GM23338 (cell line): ENCODE measurements around the gene CLPX. TPM values are rescaled to one million over a fixed set of nuclear protein-coding genes. Genes with fewer than 3 reads are reported as not detected.

Source experiments
- ATAC-seq: fragments of 200-7000 bp; cut with Tn5 transposase; 3 replicates; pipeline ENCODE4 v1.9.1; 2020
- DNase-seq: peaks from one replicate; pipeline ENCODE4 v3.0.0-alpha.2; 2015; ENCODE audit warnings: low spot score
- H2AFZ ChIP-seq: fragments of 200-600 bp; sonication (generic); 2 replicates; pipeline ENCODE4 v1.8.0; 2016; ENCODE audit warnings: antibody characterized with exemption, mild to moderate bottlenecking, moderate library complexity
- H3F3A ChIP-seq: fragments of 200-600 bp; sonication (generic); replicated peaks from 2 replicates; pipeline ENCODE4 v1.8.0; 2017; ENCODE audit warnings: antibody characterized with exemption, mixed run types, low read depth
- H3K27ac ChIP-seq: fragments of 200-600 bp; sonication (generic); 2 replicates; pipeline ENCODE4 v1.6.1; 2016; ENCODE audit warnings: low read depth
- H3K27me3 ChIP-seq: fragments of 200-600 bp; sonication (generic); 2 replicates; pipeline ENCODE4 v1.8.0; 2016; ENCODE audit warnings: mild to moderate bottlenecking, mixed run types, moderate library complexity; ENCODE audit not compliant: insufficient read depth
- H3K36me3 ChIP-seq: fragments of 200-600 bp; sonication (generic); 2 replicates; pipeline ENCODE4 v1.8.0; 2016; ENCODE audit warnings: mild to moderate bottlenecking; ENCODE audit not compliant: insufficient read depth
- H3K4me1 ChIP-seq: fragments of 200-600 bp; sonication (generic); 2 replicates; pipeline ENCODE4 v1.8.0; 2016; ENCODE audit warnings: mild to moderate bottlenecking, moderate library complexity; ENCODE audit not compliant: insufficient read depth
- H3K4me2 ChIP-seq: fragments of 200-600 bp; sonication (generic); 2 replicates; pipeline ENCODE4 v1.7.1; 2017; ENCODE audit warnings: mixed run types
- H3K4me3 ChIP-seq: fragments of 200-600 bp; sonication (generic); 2 replicates; pipeline ENCODE4 v1.6.1; 2016; ENCODE audit warnings: mixed run types
- H3K79me2 ChIP-seq: fragments of 200-600 bp; sonication (generic); replicated peaks from 2 replicates; pipeline ENCODE4 v1.8.0; 2017; ENCODE audit warnings: mild to moderate bottlenecking; ENCODE audit not compliant: insufficient read depth
- H3K9me2 ChIP-seq: fragments of 200-600 bp; sonication (generic); 2 replicates; pipeline ENCODE4 v1.8.0; 2017; ENCODE audit not compliant: insufficient read depth
- H4K20me1 ChIP-seq: fragments of 200-600 bp; sonication (generic); replicated peaks from 2 replicates; pipeline ENCODE4 v1.8.0; 2017; ENCODE audit warnings: mild to moderate bottlenecking; ENCODE audit not compliant: insufficient read depth
- H3K27ac Mint-ChIP-seq: 2 replicates; pipeline ENCODE4 v1.8.0; 2020; ENCODE audit warnings: inconsistent platforms, mild to moderate bottlenecking, moderate library complexity, mixed read lengths
- H3K27me3 Mint-ChIP-seq: 3 replicates; pipeline ENCODE4 v1.8.0; 2022; ENCODE audit warnings: low read depth, mild to moderate bottlenecking, moderate library complexity, mixed read lengths, inconsistent platforms; ENCODE audit not compliant: insufficient read depth, poor library complexity
- H3K36me3 Mint-ChIP-seq: 3 replicates; pipeline ENCODE4 v1.8.0; 2021; ENCODE audit warnings: low read depth, mild to moderate bottlenecking, inconsistent platforms, moderate library complexity, mixed read lengths
- H3K4me1 Mint-ChIP-seq: 3 replicates; pipeline ENCODE4 v1.8.0; 2020; ENCODE audit warnings: mild to moderate bottlenecking, inconsistent platforms, mixed read lengths
- H3K4me3 Mint-ChIP-seq: 3 replicates; pipeline ENCODE4 v1.8.0; 2021; ENCODE audit warnings: moderate library complexity, mild to moderate bottlenecking, inconsistent platforms, mixed read lengths
- H3K9me3 Mint-ChIP-seq: 3 replicates; pipeline ENCODE4 v1.8.0; 2020; ENCODE audit warnings: moderate library complexity, mild to moderate bottlenecking, inconsistent platforms, mixed read lengths
- CREB1 ChIP-seq: fragments of 250-450 bp; sonication (Bioruptor Pico); IDR thresholded peaks from 2 replicates; pipeline ENCODE4 v1.5.0; 2020; ENCODE audit warnings: low read depth, mild to moderate bottlenecking, moderate library complexity
- EZH2 ChIP-seq: fragments of 200-600 bp; sonication (generic); IDR thresholded peaks from one replicate; pipeline ENCODE4 v1.8.0; 2017; ENCODE audit warnings: antibody characterized with exemption, mild to moderate bottlenecking, low read depth; ENCODE audit not compliant: unreplicated experiment
- EZH2phosphoT487 ChIP-seq: fragments of 200-600 bp; sonication (generic); IDR thresholded peaks from one replicate; pipeline ENCODE4 v1.8.1; 2018; ENCODE audit warnings: antibody characterized with exemption; ENCODE audit not compliant: unreplicated experiment
- JUNB ChIP-seq: IDR thresholded peaks from one replicate; pipeline ENCODE4 v1.6.1; 2016; ENCODE audit warnings: antibody characterized with exemption; ENCODE audit not compliant: unreplicated experiment
- NANOG ChIP-seq: IDR thresholded peaks from 2 replicates; pipeline ENCODE4 v1.6.1; 2016; ENCODE audit warnings: antibody characterized with exemption, borderline replicate concordance
- POLR2AphosphoS5 ChIP-seq: IDR thresholded peaks from 2 replicates; pipeline ENCODE4 v1.6.1; 2016; ENCODE audit warnings: antibody characterized with exemption, low read depth
- STAT1 ChIP-seq: IDR thresholded peaks from one replicate; pipeline ENCODE4 v1.6.1; 2016; ENCODE audit warnings: antibody characterized with exemption; ENCODE audit not compliant: unreplicated experiment
- ZNF114 ChIP-seq: fragments of 250-450 bp; sonication (Bioruptor Pico); IDR thresholded peaks from 2 replicates; pipeline ENCODE4 v1.5.0; 2020; ENCODE audit warnings: mild to moderate bottlenecking, moderate library complexity
- ZNF331 ChIP-seq: fragments of 250-450 bp; sonication (Bioruptor Pico); IDR thresholded peaks from 2 replicates; pipeline ENCODE4 v1.5.0; 2020; ENCODE audit warnings: low read depth, mild to moderate bottlenecking, moderate library complexity
- polyA plus RNA-seq: library from polyadenylated mRNA; unstranded; fragments of >200 nt; fragmentation: Nextera tagmentation; extraction: Ambion mirVana; gene quantifications from 2 replicates; pipeline ENCODE4 v1.2.1, GENCODE V29; 2016
- total RNA-seq: library from RNA; depleted of rRNA; stranded (reverse); fragments of >200 nt; shearing (Covaris generic); gene quantifications from 2 replicates; pipeline ENCODE4 v1.2.3, GENCODE V29; 2014
- TF ChIP-seq, protein P1 (sequence below), 2 experiments: fragments of 200-600 bp in 1 of 2; sonication (generic) in 1 of 2; conservative IDR thresholded peaks; 2 replicates each; pipeline versions ENCODE4 v1.5.1 to v1.6.1; 2016 to 2017; ENCODE audit warnings: antibody characterized with exemption in 2 of 2, low read depth in 2 of 2, mild to moderate bottlenecking in 2 of 2, moderate library complexity in 1 of 2
- TF ChIP-seq, protein P2 (sequence below): IDR thresholded peaks from 2 replicates; pipeline ENCODE4 v1.6.1; 2016; ENCODE audit warnings: antibody characterized with exemption
- TF ChIP-seq, protein P3 (sequence below): IDR thresholded peaks from one replicate; pipeline ENCODE4 v1.6.1; 2018; ENCODE audit warnings: antibody characterized with exemption; ENCODE audit not compliant: unreplicated experiment
- TF ChIP-seq, protein P4 (sequence below): fragments of 250-450 bp; sonication (Bioruptor Pico); IDR thresholded peaks from 2 replicates; pipeline ENCODE4 v1.5.0; 2020; ENCODE audit warnings: mild to moderate bottlenecking, moderate library complexity

Gene CLPX
- total and polyA plus RNA-seq, 2 experiments from 2014 or later: 18.9 to 40.6 TPM

DNA sequence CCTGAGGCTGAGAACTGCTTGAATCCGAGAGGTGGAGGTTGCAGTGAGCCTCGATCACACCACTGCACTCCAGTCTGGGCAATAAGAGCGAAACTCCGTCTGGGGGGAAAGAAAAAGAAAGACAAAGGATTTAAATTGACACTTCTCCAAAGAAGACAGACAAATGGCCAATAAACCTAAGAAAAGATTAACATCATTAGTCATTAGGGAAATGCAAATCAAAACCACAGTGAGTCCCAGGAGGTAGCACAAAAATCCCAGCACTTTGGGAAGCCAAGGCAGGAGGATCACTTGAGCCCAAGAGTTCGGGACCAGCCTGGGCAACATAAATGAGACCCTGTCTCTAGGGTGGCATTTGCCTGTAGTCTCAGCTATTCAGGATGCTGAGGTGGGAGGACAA is 12.6 kb downstream of the CLPX start:
- Histone ChIP-seq H3K4me3 (no peak overlapping the region), H3F3A (0 out of 2 replicates have a peak, but pooled peaks cover 3% of the 10 kb centered on the region), H3K27me3 (no peaks in the 10 kb centered on the region), H4K20me1 (peaks cover 12% of the 10 kb centered on the region), H3K4me2 (no peak overlapping the region), H3K79me2 (peaks cover 5% of the 10 kb centered on the region; the same call in 1 of the 2 replicates), H3K27ac (no peak overlapping the region), H3K9me2 (no peaks in the 10 kb centered on the region), H3K36me3 (peaks cover 28% of the 10 kb centered on the region), H3K4me1 (no peaks in the 10 kb centered on the region), H2AFZ (no peak overlapping the region)
- Mint-ChIP-seq H3K36me3 (peaks cover 36% of the 10 kb centered on the region), H3K4me3 (no peak overlapping the region), H3K4me1 (no peaks in the 10 kb centered on the region), H3K9me3 (no peaks in the 10 kb centered on the region), H3K27ac (no peak overlapping the region; the same call in 1 of the 2 replicates), H3K27me3 (no peaks in the 10 kb centered on the region)
- ATAC-seq (no peak), DNase-seq (no peak)
- TF ChIP-seq EZH2 (no peak), POLR2AphosphoS5 (no peak), STAT1 (no peak), NANOG (no peak), ZNF331 (CRISPR knock-in tag) (no peak), ZNF114 (CRISPR knock-in tag) (no peak), JUNB (no peak), CREB1 (CRISPR knock-in tag) (no peak), EZH2phosphoT487 (no peak)
- TF ChIP-seq, protein P1, sequence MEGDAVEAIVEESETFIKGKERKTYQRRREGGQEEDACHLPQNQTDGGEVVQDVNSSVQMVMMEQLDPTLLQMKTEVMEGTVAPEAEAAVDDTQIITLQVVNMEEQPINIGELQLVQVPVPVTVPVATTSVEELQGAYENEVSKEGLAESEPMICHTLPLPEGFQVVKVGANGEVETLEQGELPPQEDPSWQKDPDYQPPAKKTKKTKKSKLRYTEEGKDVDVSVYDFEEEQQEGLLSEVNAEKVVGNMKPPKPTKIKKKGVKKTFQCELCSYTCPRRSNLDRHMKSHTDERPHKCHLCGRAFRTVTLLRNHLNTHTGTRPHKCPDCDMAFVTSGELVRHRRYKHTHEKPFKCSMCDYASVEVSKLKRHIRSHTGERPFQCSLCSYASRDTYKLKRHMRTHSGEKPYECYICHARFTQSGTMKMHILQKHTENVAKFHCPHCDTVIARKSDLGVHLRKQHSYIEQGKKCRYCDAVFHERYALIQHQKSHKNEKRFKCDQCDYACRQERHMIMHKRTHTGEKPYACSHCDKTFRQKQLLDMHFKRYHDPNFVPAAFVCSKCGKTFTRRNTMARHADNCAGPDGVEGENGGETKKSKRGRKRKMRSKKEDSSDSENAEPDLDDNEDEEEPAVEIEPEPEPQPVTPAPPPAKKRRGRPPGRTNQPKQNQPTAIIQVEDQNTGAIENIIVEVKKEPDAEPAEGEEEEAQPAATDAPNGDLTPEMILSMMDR (conservative IDR thresholded peaks at IDR 0.05; ENCODE audit: low read depth in 2 of 2): no peak
- TF ChIP-seq, protein P2, sequence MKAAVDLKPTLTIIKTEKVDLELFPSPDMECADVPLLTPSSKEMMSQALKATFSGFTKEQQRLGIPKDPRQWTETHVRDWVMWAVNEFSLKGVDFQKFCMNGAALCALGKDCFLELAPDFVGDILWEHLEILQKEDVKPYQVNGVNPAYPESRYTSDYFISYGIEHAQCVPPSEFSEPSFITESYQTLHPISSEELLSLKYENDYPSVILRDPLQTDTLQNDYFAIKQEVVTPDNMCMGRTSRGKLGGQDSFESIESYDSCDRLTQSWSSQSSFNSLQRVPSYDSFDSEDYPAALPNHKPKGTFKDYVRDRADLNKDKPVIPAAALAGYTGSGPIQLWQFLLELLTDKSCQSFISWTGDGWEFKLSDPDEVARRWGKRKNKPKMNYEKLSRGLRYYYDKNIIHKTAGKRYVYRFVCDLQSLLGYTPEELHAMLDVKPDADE: no peak
- TF ChIP-seq, protein P3, sequence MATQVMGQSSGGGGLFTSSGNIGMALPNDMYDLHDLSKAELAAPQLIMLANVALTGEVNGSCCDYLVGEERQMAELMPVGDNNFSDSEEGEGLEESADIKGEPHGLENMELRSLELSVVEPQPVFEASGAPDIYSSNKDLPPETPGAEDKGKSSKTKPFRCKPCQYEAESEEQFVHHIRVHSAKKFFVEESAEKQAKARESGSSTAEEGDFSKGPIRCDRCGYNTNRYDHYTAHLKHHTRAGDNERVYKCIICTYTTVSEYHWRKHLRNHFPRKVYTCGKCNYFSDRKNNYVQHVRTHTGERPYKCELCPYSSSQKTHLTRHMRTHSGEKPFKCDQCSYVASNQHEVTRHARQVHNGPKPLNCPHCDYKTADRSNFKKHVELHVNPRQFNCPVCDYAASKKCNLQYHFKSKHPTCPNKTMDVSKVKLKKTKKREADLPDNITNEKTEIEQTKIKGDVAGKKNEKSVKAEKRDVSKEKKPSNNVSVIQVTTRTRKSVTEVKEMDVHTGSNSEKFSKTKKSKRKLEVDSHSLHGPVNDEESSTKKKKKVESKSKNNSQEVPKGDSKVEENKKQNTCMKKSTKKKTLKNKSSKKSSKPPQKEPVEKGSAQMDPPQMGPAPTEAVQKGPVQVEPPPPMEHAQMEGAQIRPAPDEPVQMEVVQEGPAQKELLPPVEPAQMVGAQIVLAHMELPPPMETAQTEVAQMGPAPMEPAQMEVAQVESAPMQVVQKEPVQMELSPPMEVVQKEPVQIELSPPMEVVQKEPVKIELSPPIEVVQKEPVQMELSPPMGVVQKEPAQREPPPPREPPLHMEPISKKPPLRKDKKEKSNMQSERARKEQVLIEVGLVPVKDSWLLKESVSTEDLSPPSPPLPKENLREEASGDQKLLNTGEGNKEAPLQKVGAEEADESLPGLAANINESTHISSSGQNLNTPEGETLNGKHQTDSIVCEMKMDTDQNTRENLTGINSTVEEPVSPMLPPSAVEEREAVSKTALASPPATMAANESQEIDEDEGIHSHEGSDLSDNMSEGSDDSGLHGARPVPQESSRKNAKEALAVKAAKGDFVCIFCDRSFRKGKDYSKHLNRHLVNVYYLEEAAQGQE: no peak
- TF ChIP-seq, protein P4, sequence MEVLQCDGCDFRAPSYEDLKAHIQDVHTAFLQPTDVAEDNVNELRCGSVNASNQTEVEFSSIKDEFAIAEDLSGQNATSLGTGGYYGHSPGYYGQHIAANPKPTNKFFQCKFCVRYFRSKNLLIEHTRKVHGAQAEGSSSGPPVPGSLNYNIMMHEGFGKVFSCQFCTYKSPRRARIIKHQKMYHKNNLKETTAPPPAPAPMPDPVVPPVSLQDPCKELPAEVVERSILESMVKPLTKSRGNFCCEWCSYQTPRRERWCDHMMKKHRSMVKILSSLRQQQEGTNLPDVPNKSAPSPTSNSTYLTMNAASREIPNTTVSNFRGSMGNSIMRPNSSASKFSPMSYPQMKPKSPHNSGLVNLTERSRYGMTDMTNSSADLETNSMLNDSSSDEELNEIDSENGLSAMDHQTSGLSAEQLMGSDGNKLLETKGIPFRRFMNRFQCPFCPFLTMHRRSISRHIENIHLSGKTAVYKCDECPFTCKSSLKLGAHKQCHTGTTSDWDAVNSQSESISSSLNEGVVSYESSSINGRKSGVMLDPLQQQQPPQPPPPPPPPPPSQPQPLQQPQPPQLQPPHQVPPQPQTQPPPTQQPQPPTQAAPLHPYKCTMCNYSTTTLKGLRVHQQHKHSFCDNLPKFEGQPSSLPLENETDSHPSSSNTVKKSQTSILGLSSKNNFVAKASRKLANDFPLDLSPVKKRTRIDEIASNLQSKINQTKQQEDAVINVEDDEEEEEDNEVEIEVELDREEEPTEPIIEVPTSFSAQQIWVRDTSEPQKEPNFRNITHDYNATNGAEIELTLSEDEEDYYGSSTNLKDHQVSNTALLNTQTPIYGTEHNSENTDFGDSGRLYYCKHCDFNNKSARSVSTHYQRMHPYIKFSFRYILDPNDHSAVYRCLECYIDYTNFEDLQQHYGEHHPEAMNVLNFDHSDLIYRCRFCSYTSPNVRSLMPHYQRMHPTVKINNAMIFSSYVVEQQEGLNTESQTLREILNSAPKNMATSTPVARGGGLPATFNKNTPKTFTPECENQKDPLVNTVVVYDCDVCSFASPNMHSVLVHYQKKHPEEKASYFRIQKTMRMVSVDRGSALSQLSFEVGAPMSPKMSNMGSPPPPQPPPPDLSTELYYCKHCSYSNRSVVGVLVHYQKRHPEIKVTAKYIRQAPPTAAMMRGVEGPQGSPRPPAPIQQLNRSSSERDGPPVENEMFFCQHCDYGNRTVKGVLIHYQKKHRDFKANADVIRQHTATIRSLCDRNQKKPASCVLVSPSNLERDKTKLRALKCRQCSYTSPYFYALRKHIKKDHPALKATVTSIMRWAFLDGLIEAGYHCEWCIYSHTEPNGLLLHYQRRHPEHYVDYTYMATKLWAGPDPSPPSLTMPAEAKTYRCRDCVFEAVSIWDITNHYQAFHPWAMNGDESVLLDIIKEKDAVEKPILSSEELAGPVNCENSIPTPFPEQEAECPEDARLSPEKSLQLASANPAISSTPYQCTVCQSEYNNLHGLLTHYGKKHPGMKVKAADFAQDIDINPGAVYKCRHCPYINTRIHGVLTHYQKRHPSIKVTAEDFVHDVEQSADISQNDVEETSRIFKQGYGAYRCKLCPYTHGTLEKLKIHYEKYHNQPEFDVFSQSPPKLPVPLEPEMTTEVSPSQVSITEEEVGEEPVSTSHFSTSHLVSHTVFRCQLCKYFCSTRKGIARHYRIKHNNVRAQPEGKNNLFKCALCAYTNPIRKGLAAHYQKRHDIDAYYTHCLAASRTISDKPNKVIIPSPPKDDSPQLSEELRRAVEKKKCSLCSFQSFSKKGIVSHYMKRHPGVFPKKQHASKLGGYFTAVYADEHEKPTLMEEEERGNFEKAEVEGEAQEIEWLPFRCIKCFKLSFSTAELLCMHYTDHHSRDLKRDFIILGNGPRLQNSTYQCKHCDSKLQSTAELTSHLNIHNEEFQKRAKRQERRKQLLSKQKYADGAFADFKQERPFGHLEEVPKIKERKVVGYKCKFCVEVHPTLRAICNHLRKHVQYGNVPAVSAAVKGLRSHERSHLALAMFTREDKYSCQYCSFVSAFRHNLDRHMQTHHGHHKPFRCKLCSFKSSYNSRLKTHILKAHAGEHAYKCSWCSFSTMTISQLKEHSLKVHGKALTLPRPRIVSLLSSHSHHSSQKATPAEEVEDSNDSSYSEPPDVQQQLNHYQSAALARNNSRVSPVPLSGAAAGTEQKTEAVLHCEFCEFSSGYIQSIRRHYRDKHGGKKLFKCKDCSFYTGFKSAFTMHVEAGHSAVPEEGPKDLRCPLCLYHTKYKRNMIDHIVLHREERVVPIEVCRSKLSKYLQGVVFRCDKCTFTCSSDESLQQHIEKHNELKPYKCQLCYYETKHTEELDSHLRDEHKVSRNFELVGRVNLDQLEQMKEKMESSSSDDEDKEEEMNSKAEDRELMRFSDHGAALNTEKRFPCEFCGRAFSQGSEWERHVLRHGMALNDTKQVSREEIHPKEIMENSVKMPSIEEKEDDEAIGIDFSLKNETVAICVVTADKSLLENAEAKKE (CRISPR knock-in tag): no peak
